Ishikawa (cell line): ENCODE measurements around the gene CHMP2A.

Experiments
- CEBPB ChIP-seq: IDR thresholded peaks from 2 replicates; pipeline ENCODE4 v1.6.1; 2012
- CREB1 ChIP-seq: IDR thresholded peaks from 2 replicates; pipeline ENCODE4 v1.6.1; 2012; ENCODE audit warnings: low read depth
- EGR1 ChIP-seq: IDR thresholded peaks from 2 replicates; pipeline ENCODE4 v1.6.1; 2012
- EP300 ChIP-seq: IDR thresholded peaks from 2 replicates; pipeline ENCODE4 v1.6.1; 2012; ENCODE audit warnings: borderline replicate concordance
- FOXM1 ChIP-seq: IDR thresholded peaks from 2 replicates; pipeline ENCODE4 v1.6.1; 2012; ENCODE audit warnings: low read depth, borderline replicate concordance
- NFIC ChIP-seq: IDR thresholded peaks from 2 replicates; pipeline ENCODE4 v1.6.1; 2012
- RAD21 ChIP-seq: IDR thresholded peaks from 2 replicates; pipeline ENCODE4 v1.6.1; 2012; ENCODE audit warnings: low read depth
- TAF1 ChIP-seq: IDR thresholded peaks from 2 replicates; pipeline ENCODE4 v1.6.1; 2012; ENCODE audit warnings: low read depth, mild to moderate bottlenecking
- TCF12 ChIP-seq: IDR thresholded peaks from 2 replicates; pipeline ENCODE4 v1.6.1; 2012; ENCODE audit warnings: low read depth
- TEAD4 ChIP-seq: IDR thresholded peaks from 2 replicates; pipeline ENCODE4 v1.6.1; 2012
- YY1 ChIP-seq: IDR thresholded peaks from 2 replicates; pipeline ENCODE4 v1.6.1; 2012; ENCODE audit warnings: low read depth
- ZBTB7A ChIP-seq: IDR thresholded peaks from 2 replicates; pipeline ENCODE4 v1.6.1; 2012; ENCODE audit warnings: low read depth
- TF ChIP-seq, protein P1 (sequence below): IDR thresholded peaks from 2 replicates; pipeline ENCODE4 v1.6.1; 2012
- TF ChIP-seq, protein P2 (sequence below): IDR thresholded peaks from 2 replicates; pipeline ENCODE4 v1.6.1; 2012; ENCODE audit warnings: low read depth, mild to moderate bottlenecking
- TF ChIP-seq, protein P3 (sequence below): IDR thresholded peaks from 2 replicates; pipeline ENCODE4 v1.6.1; 2012

The CHMP2A gene

DNA sequence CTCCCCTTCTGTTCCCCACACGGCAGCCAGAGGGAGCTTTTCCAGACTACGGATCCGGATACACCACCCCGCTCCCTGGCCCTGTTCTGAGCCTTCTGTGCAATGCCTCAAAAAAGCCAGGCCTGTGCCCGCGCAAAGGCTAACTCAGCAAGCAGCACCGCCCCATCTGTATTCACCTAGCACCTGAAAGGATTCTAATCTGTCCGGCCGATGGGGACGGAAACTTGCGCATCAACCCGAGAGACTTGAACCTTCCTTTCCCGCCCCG lies 35.9 kb downstream of the CHMP2A start:
- TF ChIP-seq NFIC (no peak), CREB1 (no peak), CEBPB (no peak), TCF12 (no peak; the same call in 1 of the 2 replicates), RAD21 (no peak), EGR1 (no peak), TEAD4 (no peak), YY1 (no peak), EP300 (no peak), FOXM1 (no peak), ZBTB7A (no peak; the same call in 1 of the 2 replicates), TAF1 (no peak)
- TF ChIP-seq, protein P1, sequence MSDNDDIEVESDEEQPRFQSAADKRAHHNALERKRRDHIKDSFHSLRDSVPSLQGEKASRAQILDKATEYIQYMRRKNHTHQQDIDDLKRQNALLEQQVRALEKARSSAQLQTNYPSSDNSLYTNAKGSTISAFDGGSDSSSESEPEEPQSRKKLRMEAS = no peak
- TF ChIP-seq, protein P2, sequence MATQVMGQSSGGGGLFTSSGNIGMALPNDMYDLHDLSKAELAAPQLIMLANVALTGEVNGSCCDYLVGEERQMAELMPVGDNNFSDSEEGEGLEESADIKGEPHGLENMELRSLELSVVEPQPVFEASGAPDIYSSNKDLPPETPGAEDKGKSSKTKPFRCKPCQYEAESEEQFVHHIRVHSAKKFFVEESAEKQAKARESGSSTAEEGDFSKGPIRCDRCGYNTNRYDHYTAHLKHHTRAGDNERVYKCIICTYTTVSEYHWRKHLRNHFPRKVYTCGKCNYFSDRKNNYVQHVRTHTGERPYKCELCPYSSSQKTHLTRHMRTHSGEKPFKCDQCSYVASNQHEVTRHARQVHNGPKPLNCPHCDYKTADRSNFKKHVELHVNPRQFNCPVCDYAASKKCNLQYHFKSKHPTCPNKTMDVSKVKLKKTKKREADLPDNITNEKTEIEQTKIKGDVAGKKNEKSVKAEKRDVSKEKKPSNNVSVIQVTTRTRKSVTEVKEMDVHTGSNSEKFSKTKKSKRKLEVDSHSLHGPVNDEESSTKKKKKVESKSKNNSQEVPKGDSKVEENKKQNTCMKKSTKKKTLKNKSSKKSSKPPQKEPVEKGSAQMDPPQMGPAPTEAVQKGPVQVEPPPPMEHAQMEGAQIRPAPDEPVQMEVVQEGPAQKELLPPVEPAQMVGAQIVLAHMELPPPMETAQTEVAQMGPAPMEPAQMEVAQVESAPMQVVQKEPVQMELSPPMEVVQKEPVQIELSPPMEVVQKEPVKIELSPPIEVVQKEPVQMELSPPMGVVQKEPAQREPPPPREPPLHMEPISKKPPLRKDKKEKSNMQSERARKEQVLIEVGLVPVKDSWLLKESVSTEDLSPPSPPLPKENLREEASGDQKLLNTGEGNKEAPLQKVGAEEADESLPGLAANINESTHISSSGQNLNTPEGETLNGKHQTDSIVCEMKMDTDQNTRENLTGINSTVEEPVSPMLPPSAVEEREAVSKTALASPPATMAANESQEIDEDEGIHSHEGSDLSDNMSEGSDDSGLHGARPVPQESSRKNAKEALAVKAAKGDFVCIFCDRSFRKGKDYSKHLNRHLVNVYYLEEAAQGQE = no peak
- TF ChIP-seq, protein P3, sequence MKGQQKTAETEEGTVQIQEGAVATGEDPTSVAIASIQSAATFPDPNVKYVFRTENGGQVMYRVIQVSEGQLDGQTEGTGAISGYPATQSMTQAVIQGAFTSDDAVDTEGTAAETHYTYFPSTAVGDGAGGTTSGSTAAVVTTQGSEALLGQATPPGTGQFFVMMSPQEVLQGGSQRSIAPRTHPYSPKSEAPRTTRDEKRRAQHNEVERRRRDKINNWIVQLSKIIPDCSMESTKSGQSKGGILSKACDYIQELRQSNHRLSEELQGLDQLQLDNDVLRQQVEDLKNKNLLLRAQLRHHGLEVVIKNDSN = no peak

DNA sequence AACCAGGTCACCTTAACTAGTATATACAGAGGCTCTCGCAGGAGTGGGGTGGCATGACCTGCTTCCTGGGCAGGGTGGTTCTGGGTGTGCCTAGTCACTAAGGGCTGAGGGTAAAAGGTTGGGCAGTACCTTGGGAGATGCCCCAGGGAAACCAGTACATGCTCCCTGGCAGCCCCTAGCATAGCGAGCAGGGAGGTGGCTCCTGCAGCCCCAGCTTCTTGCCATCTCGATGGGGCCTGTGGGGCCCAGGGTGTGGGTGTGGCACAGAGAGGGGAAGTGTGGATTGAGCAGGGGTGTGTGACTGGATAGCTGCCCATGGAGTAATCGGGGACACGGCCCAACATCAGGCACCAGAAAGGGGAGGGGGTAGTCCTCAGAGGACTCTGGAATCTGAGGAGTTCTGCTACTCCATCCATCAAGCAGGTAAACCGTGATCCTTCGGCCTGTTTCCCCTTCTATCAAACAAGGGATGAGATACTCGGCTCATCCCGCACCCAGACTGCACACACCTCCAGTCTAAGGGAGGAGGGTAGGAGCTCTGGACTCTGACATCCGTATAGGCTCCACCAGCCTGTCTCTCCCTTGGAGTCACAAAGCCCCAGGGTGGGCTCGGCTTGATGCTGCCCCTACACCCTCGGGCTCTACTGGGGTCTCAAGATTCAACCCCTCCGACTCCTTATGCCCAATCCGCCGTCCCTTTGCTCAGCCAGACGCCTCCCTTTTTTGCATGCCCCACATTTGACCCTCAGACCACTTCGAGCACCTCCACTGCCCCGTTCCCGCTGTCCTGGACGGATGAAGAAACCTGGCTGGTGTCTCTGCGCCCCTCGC lies 36.4 kb downstream of the CHMP2A start:
- peak; percentile 59; the same call in 1 of the 2 replicates for TF ChIP-seq ZBTB7A
- no peak for TF ChIP-seq TCF12

DNA sequence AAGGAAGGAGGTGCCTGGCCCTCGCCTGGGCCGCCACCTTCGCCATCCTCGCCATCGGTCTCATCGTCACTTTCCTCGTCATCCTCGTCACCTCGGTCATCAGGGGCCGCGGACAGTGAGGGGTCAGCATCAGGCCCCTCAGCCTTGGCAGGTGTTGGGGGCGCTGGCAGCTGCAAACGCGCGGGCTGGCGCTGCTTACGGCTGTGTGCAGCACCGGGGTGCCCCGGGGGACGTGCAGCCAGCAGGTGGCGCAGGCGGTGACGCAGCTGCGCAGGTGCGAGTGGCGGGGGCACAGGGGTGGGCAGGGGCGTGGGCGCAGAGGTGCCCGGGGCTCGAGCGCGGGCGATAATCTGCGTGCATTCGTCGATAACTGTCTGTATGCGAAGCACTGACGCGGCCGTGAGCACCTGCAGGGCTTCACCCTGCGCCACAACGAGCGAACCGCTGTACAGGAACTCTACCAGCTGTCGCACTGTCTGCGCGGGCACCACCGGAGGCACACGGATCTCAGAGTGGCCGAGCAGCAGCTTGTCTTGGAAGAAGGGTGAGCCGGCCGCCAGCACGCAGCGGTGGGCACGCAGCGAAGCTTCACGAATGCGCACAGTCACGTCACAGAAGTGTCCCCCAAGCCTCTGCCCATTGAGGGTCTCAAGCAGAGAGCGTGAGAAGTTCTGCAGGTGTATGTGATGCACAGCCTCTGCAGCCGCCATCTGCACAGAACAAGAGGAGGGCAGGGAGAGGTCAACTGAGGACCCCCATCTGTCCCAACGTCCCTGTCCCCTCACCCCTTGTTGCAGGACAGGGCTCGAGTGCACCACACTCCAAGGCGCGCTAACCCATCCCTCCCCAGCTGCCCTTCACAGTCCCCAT lies 37.7 kb downstream of the CHMP2A start:
- TF ChIP-seq ZBTB7A = no peak
- TF ChIP-seq, protein P1 = no peak
- no peak for TF ChIP-seq RAD21
- no peak for TF ChIP-seq TCF12
- no peak for TF ChIP-seq YY1
- TF ChIP-seq TAF1 = no peak
- no peak for TF ChIP-seq CEBPB
- TF ChIP-seq EP300 = no peak
- TF ChIP-seq TEAD4 = no peak
- no peak for TF ChIP-seq EGR1

DNA sequence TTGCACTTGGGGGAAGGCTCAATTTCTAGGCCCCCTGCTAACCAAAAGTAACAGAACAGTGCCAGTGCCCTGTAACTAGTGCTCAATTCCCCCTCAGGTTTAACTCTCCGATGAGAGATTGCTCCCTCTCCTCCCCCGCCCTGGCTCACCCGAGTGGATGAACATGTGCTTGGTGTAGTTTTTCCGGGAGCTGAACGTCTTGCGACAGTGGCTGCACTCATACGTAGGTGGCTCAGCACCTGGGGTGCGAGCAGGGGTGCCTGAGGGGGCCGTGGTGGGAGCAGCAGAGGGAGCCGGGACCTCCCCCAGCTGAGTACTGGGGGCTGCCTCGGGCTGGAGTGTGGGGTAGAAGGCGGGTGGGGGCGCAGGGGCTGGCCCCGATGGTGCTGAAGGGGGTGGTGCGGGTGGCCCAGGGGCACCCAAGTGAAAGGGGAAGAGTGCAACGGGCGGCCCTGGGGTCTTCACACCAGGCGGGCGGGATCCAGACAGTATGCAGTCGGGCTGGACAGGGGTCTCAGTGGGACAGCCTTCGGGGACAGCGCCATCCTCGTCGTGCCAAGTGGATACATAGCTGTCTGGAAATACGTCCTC lies 38.6 kb downstream of the CHMP2A start:
- TF ChIP-seq EP300 (no peak), ZBTB7A (no peak), TAF1 (no peak), EGR1 (no peak)

DNA sequence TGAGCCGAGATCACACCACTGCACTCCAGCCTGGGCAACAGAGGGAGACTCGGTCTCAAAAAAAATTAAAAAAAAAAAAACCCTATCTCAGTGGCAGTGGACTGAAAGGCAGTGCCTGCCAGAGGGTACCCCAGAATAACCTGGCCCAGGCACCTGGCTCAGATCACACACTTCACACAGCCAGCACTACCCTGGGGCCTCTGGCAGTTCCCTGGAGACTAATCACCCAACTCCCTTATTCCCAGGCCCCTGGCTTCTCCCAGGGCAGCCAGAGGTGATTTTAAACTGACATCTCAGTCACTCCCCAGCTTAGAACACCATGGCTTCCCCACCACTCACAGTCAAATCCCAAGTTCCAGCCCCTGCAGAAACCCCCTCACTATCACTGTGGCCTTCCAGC lies 39.6 kb downstream of the CHMP2A start:
- no peak for TF ChIP-seq TCF12
- TF ChIP-seq, protein P2 = no peak
- TF ChIP-seq ZBTB7A = no peak
- TF ChIP-seq CREB1 = no peak
- TF ChIP-seq EP300 = no peak
- no peak for TF ChIP-seq TAF1
- no peak for TF ChIP-seq RAD21
- TF ChIP-seq, protein P3 = no peak
- TF ChIP-seq, protein P1 = no peak
- no peak for TF ChIP-seq FOXM1
- no peak for TF ChIP-seq TEAD4
- TF ChIP-seq EGR1 = no peak
- TF ChIP-seq NFIC = no peak
- TF ChIP-seq CEBPB = no peak
- no peak for TF ChIP-seq YY1
